ENCODE results near the gene SARDH.
A peak's percentile ranks its signal among the peaks of the same experiment; 100 is the strongest.

Gene SARDH

DNA sequence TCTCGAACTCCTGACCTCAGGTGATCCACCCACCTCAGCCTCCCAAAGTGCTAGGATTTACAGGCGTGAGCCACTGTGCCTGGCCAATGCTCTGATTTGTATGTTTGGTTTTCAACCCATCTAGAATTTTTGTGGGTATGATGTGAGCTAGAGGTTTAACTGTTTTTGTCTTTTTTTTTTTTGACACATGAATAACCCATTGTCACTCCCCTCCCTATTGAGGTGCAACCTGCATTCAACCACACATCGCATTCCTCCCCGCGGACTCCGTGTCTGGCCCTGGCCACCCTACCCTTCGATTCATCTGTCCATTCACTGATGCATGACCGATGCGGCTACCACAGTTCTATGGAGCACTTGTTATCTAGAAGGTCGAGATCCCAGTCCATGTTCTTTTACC lies 119.4 kb downstream of the SARDH start:
- no peak for DNase-seq

DNA sequence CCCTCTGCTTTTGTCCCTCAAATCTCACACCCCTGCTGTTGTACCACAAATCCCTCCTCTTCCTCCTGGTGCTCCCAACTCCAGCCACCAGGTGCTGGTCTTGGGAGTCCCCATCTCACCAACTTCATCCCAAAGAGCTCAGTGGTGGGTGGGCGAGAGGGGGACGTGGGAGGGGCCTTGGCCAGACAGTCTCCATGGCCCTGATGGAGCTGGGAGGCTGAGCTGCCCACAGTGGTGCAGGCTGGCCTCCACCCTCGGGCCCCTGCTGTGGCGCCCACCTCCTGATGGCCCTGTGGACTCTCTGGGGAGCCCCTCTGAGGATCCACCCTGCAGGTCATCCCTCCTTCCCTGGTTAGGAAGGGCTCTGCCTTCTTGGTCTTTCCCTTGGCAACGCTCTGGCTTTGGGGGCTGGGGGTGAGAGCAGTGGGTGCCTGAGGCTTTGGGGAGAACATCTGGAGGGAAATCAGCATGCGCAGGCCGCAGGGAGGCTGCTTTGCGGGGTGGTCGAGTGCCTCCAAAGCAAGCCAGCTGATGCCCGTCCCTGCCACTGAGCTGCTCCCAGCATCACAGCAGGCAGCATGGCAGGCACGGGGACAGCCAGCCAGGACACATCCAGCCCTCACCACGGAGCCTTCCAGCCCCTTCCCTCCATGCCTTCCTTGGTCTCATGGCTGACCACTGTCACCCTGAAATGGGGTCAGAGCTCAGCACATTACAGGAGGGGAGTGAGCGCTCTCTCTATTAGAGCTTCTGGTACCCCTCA lies 121.3 kb downstream of the SARDH start:
- no peak for DNase-seq

DNA sequence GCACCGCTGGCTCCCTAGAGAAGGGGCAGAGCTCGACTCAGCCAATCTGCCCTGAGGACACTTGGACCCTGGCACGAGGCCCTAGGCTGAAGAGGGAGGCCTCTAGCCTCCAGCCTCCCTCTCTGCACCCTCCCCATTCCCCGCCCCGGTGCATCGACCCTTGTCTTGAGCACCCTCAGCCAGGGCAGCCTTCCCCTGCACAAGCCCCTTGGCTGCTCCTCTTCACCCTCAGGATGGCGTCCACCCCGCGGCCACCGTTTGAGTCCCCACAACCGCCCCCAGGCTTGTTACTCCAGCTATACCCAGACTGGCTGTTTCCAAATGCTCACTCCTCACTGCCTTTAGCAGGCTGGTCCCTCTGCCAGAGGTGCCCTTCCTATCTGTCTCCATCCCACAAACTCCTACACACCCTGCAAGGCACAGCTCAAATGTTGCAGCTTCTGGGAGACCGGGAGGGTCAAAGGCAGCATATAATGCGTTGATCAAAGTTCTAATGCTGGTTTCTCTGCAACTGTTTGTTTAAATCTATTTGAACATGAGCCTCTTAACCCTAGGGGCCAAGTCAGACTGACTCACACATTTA lies 122.5 kb downstream of the SARDH start:
- no peak for DNase-seq

- DNase-seq = peak; percentile 85
These were observed 123.0 kb downstream of the SARDH start for GRCh38 chr9:133615186-133615585.

DNA sequence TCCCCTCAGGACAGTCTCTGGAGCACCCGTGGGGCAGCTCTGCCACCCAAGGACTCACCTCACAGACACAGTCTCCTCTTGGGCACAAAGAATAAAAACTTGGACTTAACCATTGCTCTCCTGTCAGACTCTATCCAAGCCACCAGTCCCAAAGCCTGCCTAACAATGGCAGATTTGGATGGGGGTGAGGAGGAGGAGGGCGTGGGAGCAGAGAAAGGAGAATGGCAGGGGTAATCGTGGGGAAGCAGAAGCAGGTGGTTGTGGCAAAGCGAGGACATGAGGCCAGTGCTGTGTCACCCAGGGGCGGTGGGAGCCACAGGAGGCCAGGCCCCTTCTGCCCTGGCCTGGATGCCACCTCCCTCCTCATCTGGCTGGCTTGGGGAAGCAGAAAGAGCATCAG lies 123.5 kb downstream of the SARDH start:
- DNase-seq = no peak

DNA sequence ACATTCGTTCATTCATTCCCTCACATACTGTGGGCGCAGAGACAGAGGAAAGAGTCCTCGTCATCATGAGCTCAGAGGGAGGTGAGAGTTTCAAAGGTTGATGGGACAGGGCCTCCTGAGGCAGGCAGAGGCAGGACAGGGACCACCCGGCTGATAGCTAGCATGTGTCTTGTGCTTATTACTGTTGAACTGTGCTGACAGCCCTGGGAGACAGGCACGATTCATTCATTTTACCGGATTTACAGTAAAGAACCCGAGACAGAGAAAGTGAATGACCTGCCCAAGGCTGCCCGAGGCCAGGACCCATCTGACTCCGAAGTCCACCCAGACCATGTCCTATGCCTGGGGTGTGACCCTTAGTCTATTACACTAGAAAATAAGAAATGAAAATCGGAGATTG lies 124.1 kb downstream of the SARDH start:
- no peak for DNase-seq

Data from NCI-H2171 treated with DMSO at 0.1 percent for 48 hours (cell line).